NCI-H345 treated with DMSO at 0.1 percent for 48 hours (cell line): ENCODE measurements around the gene DOCK1.
"Not testable (repeated sequence)": the region's sequence is repeated elsewhere in the genome, so short reads cannot be mapped to it uniquely, and the experiment has no call there.

ENCODE experiments used
- DNase-seq: peaks from one replicate; lab custom pipeline; 2025; ENCODE audit not compliant: unreplicated experiment; lab: John Stamatoyannopoulos, UW

The DOCK1 gene

GRCh38 chr10:127299956-127300689, 394.9 kb downstream of the DOCK1 start:
- DNase-seq: no peak

- DNase-seq: no peak
Observed at GRCh38 chr10:127300868-127301321, 395.7 kb downstream of the DOCK1 start.

GRCh38 chr10:127302343-127302742, 397.1 kb downstream of the DOCK1 start:
- DNase-seq: no peak

- no peak for DNase-seq
Observed at GRCh38 chr10:127303105-127303504, 397.9 kb downstream of the DOCK1 start.

GRCh38 chr10:127303746-127304145, 398.5 kb downstream of the DOCK1 start:
- no peak for DNase-seq

- DNase-seq: no peak
Observed at GRCh38 chr10:127306479-127306878, 401.3 kb downstream of the DOCK1 start.

- no peak for DNase-seq
Observed at GRCh38 chr10:127307338-127307737, 402.1 kb downstream of the DOCK1 start.

- DNase-seq: no peak
Observed at GRCh38 chr10:127308031-127308430, 402.8 kb downstream of the DOCK1 start.

- not testable (repeated sequence) for DNase-seq
Observed at GRCh38 chr10:127309619-127310018, 404.4 kb downstream of the DOCK1 start.

- DNase-seq: no peak
Observed at GRCh38 chr10:127310430-127310829, 405.2 kb downstream of the DOCK1 start.

GRCh38 chr10:127310923-127311322, 405.7 kb downstream of the DOCK1 start:
- no peak for DNase-seq

GRCh38 chr10:127313996-127314700, 408.9 kb downstream of the DOCK1 start:
- DNase-seq: no peak

GRCh38 chr10:127314797-127315196, 409.6 kb downstream of the DOCK1 start:
- no peak for DNase-seq

- DNase-seq: no peak
Observed at GRCh38 chr10:127315888-127316287, 410.7 kb downstream of the DOCK1 start.

- DNase-seq: no peak
Observed at GRCh38 chr10:127318396-127318795, 413.2 kb downstream of the DOCK1 start.

GRCh38 chr10:127319271-127319670, 414.0 kb downstream of the DOCK1 start:
- DNase-seq: no peak

GRCh38 chr10:127319691-127320090, 414.5 kb downstream of the DOCK1 start:
- no peak for DNase-seq

GRCh38 chr10:127320176-127320575, 414.9 kb downstream of the DOCK1 start:
- no peak for DNase-seq

GRCh38 chr10:127322286-127322685, 417.1 kb downstream of the DOCK1 start:
- DNase-seq: no peak

GRCh38 chr10:127325506-127325905, 420.3 kb downstream of the DOCK1 start:
- no peak for DNase-seq

- no peak for DNase-seq
Observed at GRCh38 chr10:127326883-127327282, 421.7 kb downstream of the DOCK1 start.

- no peak for DNase-seq
Observed at GRCh38 chr10:127331696-127332095, 426.5 kb downstream of the DOCK1 start.
